Stimulated activated CD4-positive, alpha-beta T cell treated with anti-CD3 and anti-CD28 coated beads, Interleukin-2, amount 100 ng/mL, for 24 hours (primary cell): ENCODE results near the gene APC2.
"Not testable (repeated sequence)": the region's sequence is repeated elsewhere in the genome, so short reads cannot be mapped to it uniquely, and the experiment has no call there.

Source experiments
- DNase-seq, 2 donors: peaks; one replicate each; pipeline ENCODE4 v3.0.0-alpha.2; 2020

The APC2 gene

GRCh38 chr19:1431759-1432506 lies 18.0 kb upstream of the APC2 start:
- no peak for DNase-seq

- no peak for DNase-seq
Observed at GRCh38 chr19:1432507-1432887, 17.4 kb upstream of the APC2 start.

- no peak for DNase-seq
Observed at GRCh38 chr19:1433119-1434039, 16.5 kb upstream of the APC2 start.

DNA sequence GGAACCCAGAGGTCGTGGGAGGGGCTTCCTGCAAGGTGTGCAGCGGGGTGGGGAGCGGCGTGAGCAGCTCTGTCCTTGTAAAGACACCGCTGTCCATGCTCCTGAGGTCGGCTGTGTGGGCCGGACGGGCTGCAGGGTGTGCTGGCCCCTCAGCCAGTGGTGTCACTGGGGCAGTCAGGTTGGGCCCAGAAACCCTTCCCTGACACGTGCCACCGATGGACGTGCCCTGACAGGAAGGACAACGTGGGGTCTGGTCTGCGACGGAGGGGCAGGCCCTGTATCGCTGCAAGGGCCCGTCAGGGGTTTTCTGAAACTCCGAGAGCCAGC lies 15.9 kb upstream of the APC2 start:
- DNase-seq = no peak

- DNase-seq = no peak
Observed at GRCh38 chr19:1434577-1435060, 15.3 kb upstream of the APC2 start.

GRCh38 chr19:1435378-1435989 lies 14.4 kb upstream of the APC2 start:
- no peak for DNase-seq

DNA sequence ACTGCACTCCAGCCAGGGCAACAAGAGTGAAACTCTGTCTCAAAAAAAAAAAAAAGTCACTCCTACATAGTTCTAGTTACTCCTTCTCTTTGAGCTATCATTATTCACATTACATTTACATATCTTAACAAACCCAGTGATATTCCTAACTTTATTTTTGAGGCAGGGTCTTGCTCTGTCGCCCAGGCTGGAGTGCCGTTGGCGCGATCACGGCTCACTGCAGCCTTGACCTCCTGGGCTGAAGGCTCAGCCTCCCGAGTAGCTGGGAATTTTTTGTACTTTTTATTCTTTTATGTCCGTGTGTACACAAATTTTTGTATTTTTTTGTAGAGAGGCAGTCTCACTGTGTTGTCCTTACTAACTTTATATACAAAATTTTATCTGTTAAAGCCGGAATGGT lies 12.3 kb upstream of the APC2 start:
- DNase-seq = no peak

DNA sequence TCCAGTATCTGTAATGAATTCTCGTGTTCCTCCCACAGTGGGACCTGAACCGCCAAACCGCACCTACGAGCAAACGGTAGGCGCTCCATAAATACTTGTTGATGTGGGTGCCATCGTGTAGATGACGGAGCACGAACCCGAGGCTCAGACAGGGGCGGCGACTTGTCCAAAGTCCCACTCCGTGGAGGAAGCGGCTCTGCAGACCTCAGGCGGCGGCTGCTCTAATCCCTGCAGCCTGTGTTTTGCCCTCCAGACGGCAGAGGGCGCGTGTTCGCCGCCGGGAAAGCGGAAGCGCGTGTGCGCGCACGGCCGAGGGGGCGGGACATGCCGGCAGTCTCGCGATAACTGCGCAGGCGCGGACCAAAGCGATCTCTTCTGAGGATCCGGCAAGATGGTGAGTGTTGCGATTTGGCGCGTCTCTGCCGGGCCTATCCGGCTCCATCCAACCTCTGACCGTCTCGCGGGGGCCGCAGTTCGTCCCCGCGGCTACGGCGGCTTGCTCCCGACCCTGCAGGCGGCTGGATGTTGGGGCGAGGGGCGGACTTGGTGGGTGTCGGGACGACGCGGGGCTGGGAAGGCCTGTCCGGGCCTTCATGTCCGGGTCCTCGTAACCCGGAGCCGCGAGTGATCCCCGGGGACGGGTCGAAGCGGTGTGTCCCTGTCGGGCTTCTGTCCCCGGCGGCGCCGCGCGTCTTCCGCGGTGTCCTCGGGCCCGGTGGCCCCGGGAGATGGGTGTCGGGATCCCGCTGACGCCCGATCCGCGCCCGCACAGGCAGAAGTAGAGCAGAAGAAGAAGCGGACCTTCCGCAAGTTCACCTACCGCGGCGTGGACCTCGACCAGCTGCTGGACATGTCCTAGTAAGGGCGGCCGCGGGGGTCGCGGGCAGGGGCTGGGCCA lies 11.6 kb upstream of the APC2 start, which contains the start of gene RPS15:
RPS15 (plus strand) TSS at position 362 of the 898 bp plus-strand sequence; CDS start at position 392, 30 bp downstream.
- DNase-seq = peak; percentile 97

DNA sequence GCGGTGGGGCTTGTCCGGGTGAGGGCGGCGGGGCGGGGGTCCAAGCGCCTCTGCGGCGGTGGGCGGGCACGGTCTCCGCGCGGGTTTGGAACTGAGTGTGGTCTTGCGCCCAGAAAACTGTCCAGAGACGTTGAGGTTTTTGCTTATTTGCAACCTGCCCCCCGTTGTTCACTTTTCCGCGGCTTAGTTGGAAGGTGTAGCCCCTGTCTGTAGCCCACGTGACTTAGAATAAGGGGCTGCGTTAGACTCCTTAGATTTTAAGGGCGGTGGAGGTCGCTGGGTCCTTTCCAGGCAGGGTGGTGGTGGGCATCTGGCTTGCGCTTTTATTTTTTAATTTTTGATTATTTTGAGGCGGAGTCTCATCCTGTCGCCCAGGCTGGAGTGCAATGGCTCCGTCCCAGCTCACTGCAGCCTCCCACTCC lies 11.0 kb upstream of the APC2 start:
- no peak for DNase-seq

- DNase-seq = not testable (repeated sequence)
Observed at GRCh38 chr19:1439525-1440417, 10.2 kb upstream of the APC2 start.

- no peak for DNase-seq
Observed at GRCh38 chr19:1440418-1440801, 9.5 kb upstream of the APC2 start.

DNA sequence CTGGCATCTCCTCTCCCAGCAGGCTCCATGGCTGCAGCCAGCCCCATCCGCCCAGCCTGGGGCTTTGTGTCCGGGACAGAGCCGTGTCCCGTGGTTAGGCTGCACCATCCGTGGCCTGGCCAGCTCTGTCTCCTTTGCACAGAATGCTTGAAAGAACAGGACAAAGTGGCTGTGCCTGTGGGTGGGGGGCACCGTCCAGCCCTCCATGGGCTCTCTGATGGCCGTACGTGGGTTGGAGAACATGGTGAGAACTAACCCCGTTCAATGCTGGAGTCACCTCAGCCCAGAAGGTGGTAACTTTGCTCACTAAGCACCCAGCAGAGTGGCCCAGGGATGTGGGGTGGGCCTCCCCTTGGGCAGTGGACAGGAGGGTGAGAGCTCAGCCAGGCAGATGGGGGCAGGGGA lies 8.9 kb upstream of the APC2 start:
- DNase-seq = no peak

- no peak for DNase-seq
Observed at GRCh38 chr19:1441677-1442438, 8.1 kb upstream of the APC2 start.

- peak; percentile 79 to 84 for DNase-seq
Observed at GRCh38 chr19:1445185-1445931, 4.6 kb upstream of the APC2 start.

- DNase-seq = no peak
Observed at GRCh38 chr19:1445932-1446712, 3.8 kb upstream of the APC2 start.

DNA sequence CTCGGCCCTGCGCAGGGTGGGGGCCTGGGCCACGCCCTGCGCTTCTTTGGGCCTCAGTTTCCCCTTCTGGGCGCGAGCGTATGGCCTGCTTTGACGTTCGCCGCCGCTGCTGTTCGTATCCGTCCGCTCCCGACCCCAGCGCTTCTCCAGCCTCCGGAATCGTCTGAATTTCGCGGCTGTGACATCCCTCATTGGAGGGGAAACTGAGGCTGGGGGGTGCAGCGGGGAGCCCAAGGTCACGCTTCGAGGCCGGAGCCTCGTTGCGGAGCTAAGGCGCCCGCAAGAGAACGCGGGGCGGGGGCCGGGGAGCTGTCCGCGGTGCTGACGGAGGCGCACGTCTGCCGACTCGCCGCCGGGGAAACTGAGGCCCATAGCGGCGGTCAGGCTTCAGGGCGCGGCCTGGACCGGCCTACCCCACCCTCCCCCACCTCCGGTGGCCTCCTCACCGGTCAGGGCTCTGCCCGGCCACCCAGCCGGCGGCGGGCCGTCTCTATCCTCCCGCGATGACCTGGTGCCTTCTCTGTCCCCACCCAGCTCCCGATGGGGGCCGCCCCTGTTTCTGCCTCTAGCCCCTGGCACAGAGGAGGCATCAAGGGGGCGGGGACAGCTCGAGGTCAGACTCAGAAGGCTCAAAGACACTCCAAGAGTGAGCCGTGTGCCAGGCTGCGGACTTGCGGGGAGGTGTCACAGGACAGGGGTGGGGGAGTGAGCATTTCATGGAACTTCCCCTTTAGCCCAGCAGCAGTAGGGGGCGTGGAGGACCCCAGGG lies 3.0 kb upstream of the APC2 start:
- DNase-seq = no peak

DNA sequence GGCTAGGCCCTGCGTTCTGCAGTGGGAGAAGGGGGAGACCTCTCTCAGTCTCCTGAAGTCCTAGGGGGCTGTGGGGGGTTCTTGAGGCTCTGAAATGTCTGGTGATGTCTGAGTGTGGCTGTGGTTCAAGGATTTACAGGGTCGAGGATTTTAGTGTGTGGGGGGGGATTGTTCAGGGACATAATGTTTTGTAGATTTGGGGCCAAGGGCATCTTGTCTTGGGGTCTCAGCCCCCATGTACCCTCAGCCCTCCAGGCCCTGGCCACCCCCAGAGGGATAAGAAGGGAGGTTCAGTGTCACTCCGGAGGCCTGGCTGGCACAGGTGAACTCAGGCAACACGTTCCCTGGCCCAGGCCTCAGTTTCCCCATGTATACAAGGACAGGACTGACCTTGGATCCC lies 2.4 kb upstream of the APC2 start:
- no peak for DNase-seq

DNA sequence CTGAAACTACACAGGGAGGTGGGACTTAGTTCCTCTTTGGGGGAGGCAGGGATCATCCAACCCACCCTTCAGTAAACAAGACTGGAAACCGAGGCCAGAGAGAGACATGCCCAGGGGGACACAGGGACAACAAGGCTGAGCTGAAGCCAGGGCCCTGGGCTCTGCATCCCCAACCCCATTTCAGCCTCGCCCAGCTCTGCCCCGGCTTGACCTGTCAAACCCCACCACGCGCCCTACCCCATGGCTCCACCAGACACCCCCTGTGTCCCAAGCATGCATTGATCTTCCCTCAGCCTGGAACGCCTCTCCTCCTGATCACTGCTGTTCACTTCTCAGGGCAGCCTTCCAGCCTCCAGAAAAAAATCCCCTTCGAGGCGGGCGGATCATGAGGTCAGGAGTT lies 2.0 kb upstream of the APC2 start:
- DNase-seq = no peak
